ENCODE measurements around the gene MTA3.

Gene MTA3

GRCh38 chr2:42762823-42763804 lies 194.7 kb downstream of the MTA3 start:
- DNase-seq (ENCODE audit: low read depth): no peak

- DNase-seq (ENCODE audit: low read depth): no peak
These were observed 195.7 kb downstream of the MTA3 start, which contains the start of gene OXER1 for GRCh38 chr2:42764096-42764495. OXER1 (minus strand) TSS chr2:42764135; CDS start chr2:42764062, 73 bp downstream.

- no peak for DNase-seq (ENCODE audit: low read depth)
These were observed 196.5 kb downstream of the MTA3 start for GRCh38 chr2:42764901-42765300.

- no peak for DNase-seq (ENCODE audit: low read depth)
These were observed 197.3 kb downstream of the MTA3 start for GRCh38 chr2:42765686-42766085.

- no peak for DNase-seq (ENCODE audit: low read depth)
These were observed 198.9 kb downstream of the MTA3 start for GRCh38 chr2:42767080-42767898.

- no peak for DNase-seq (ENCODE audit: low read depth)
These were observed 199.7 kb downstream of the MTA3 start for GRCh38 chr2:42767899-42768705.

- DNase-seq (ENCODE audit: low read depth): no peak
These were observed 200.3 kb downstream of the MTA3 start for GRCh38 chr2:42768706-42769256.

GRCh38 chr2:42769583-42770287 lies 201.3 kb downstream of the MTA3 start:
- DNase-seq (ENCODE audit: low read depth): no peak

GRCh38 chr2:42770288-42771131 lies 202.1 kb downstream of the MTA3 start:
- DNase-seq (ENCODE audit: low read depth): no peak

GRCh38 chr2:42771546-42772153 lies 203.2 kb downstream of the MTA3 start:
- DNase-seq (ENCODE audit: low read depth): no peak

- no peak for DNase-seq (ENCODE audit: low read depth)
These were observed 206.8 kb downstream of the MTA3 start for GRCh38 chr2:42775186-42775585.

- DNase-seq (ENCODE audit: low read depth): no peak
These were observed 207.4 kb downstream of the MTA3 start for GRCh38 chr2:42775810-42776209.

- no peak for DNase-seq (ENCODE audit: low read depth)
These were observed 209.7 kb downstream of the MTA3 start for GRCh38 chr2:42777883-42778805.

- DNase-seq (ENCODE audit: low read depth): no peak
These were observed 212.7 kb downstream of the MTA3 start for GRCh38 chr2:42781181-42781580.

- DNase-seq (ENCODE audit: low read depth): no peak
These were observed 215.1 kb downstream of the MTA3 start for GRCh38 chr2:42783511-42783910.

- no peak for DNase-seq (ENCODE audit: low read depth)
These were observed 215.9 kb downstream of the MTA3 start for GRCh38 chr2:42784204-42784880.

- no peak for DNase-seq (ENCODE audit: low read depth)
These were observed 218.3 kb downstream of the MTA3 start for GRCh38 chr2:42786561-42787345.
